A673 (cell line): ENCODE measurements around the gene TERT.

Experiments used
- EZH2 ChIP-seq: fragments of 200-600 bp; sonication (generic); IDR thresholded peaks from 2 replicates; pipeline ENCODE4 v1.6.1; 2017; ENCODE audit warnings: borderline replicate concordance, low read depth, mild to moderate bottlenecking, mixed read lengths, antibody characterized with exemption, low read length; ENCODE audit not compliant: poor library complexity, severe bottlenecking
- TF ChIP-seq, protein P1 (sequence below): fragments of 300-800, 200-600 bp; sonication (generic); conservative IDR thresholded peaks from 2 replicates; pipeline ENCODE4 v1.5.1; 2017; ENCODE audit warnings: low read depth, mild to moderate bottlenecking, antibody characterized with exemption, low read length, moderate library complexity, mixed read lengths

DNA sequence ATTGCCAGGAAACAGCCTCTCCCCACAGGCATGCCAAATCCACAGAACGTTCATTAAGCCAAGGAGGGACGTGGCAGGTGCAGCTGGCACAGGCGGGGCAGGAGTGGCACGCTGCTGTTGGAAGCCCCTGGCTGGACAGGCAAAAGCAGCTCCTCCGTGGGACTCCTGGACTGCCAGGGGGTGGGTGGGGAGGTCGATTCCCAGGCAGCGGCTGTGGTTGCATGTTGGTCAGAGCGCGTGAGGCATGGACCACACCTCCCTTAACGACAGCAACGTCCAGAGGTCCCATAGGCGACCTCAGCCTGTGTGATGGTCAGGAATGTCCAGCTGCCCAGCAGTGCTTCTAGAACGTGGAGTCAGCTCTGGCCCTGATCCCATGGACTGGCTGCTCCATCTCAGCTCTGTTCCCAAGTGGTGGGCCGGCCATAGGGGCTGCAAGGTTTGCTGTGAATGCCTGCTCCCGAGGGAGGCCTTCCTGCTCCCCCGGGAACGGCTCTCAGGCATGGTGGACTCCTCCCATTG is 86.6 kb downstream of the TERT start:
- TF ChIP-seq, protein P1, sequence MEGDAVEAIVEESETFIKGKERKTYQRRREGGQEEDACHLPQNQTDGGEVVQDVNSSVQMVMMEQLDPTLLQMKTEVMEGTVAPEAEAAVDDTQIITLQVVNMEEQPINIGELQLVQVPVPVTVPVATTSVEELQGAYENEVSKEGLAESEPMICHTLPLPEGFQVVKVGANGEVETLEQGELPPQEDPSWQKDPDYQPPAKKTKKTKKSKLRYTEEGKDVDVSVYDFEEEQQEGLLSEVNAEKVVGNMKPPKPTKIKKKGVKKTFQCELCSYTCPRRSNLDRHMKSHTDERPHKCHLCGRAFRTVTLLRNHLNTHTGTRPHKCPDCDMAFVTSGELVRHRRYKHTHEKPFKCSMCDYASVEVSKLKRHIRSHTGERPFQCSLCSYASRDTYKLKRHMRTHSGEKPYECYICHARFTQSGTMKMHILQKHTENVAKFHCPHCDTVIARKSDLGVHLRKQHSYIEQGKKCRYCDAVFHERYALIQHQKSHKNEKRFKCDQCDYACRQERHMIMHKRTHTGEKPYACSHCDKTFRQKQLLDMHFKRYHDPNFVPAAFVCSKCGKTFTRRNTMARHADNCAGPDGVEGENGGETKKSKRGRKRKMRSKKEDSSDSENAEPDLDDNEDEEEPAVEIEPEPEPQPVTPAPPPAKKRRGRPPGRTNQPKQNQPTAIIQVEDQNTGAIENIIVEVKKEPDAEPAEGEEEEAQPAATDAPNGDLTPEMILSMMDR = no peak
- TF ChIP-seq EZH2 = no peak
